Stimulated activated CD8-positive, alpha-beta memory T cell treated with anti-CD3 and anti-CD28 coated beads, Interleukin-12 subunit alpha, Interleukin-12 subunit beta, amount 100 ng/mL, for 24 hours (primary cell): ENCODE data around the gene TBC1D19.
"Not testable (repeated sequence)": the region's sequence is repeated elsewhere in the genome, so short reads cannot be mapped to it uniquely, and the experiment has no call there.

Source experiments
- DNase-seq: peaks from one replicate; pipeline ENCODE4 v3.0.0-alpha.2; 2020; ENCODE audit errors: extremely low read depth

TBC1D19 gene, protein sequence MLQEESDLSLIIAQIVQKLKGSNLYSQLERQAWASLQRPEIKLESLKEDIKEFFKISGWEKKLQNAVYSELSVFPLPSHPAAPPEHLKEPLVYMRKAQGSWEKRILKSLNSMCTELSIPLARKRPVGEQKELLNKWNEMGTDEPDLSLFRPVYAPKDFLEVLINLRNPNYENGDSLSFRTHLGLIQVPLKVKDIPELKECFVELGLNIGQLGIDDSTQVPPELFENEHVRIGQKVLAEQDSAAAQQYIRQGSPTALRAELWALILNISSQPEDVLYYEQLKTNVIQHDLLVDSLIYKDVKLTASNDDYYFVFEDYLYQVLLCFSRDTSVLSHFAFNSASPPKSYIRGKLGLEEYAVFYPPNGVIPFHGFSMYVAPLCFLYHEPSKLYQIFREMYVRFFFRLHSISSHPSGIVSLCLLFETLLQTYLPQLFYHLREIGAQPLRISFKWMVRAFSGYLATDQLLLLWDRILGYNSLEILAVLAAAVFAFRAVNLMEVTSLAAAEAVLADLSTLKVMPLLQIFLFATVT

DNA sequence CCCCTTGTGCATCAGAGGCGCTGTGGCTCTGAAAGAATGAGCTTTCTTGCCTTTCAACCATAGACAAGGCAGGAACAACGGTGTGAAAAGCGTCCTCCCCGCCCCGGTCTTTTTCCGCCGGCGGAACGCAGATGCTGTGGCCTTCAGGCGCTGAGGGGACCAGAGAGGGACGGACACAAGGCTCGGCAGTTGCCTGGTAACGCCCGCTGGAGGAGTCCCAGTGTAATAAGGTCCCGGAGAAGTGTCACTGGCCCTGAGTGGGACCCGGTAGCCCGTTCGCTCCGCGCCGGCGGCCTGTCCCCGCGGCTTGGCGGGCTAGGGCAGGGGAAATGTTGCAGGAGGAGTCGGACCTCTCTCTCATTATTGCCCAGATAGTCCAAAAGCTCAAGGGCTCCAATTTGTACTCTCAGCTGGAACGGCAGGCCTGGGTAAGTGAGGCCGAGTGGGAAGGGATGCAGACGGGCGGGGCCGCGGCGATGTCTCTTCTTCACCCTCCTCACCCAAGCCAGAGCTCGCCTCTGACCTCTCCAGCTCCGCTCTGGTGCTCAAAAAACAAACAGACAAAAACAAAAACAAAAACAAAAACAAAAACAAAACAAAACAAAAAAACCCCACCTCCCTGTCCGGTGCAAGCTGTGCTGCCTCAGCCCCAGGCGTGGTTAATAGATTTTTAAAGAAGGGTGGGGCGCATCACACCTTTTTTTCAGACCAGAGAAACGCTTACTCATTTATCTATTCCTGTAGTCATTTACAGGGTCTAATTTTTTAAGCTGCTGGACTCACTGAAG, at the start of gene TBC1D19:
Gene TBC1D19 (plus strand): TSS at position 220 of the 788 bp plus-strand sequence. CDS start 110 bp downstream, at position 330.
- DNase-seq, result peak; percentile 72

GRCh38 chr4:26542991-26543390, 40.9 kb upstream of the TBC1D19 start:
- DNase-seq, result no peak

DNA sequence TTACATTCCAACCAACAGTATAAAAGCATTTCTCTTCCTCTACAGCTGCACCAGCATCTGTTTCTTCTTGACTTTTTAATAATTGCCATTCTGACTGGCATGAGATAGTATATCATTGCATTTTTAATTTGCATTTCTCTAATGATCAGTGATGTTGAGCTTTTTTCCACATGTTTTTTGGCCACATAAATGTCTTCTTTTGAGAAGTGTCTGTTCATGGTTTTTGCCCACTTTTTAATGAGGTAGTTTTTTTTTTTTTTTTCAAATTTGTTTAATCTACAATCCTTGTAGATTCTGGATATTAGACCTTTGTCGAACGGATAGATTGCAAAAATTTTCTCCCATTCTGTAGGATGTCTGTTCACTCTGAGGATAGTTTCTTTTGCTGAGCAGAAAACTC, 39.5 kb upstream of the TBC1D19 start:
- no peak for DNase-seq

DNA sequence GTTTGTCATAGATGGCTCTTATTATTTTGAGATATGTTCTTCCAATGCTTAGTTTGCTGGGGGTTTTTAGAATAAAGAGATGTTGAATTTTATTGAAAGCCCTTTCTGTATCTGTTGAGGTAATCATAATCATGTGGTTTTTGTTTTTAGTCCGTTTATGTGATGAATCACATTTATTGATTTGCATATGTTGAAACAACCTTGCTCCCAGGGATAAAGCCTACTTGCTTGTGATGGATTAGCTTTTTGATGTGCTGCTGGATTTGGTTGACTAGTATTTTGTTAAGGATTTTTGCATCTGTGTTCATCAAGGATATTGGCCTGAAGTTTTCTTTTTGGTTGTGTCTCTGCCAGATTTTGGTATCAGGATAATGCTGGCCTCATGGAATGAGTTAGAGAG, 35.5 kb upstream of the TBC1D19 start:
- DNase-seq, result not testable (repeated sequence)

DNA sequence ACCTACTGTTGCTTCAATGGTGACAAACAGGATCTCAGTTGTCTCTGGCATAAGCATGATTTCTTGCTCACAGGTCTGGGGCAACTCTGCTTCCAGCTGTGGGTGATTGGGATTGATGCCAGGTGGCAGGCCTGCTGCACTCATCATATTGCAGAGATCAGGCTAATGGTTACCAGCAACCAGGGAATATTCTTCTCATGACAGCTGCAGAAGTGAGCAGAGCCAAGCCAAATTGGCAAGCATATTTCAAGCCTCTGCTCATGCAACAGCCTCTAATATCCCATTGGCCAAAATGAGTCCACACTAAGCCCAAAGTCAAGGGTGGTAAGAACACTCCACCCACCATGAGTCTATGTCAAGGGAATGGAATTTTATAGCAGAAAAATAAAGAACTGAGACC, 26.7 kb upstream of the TBC1D19 start:
- no peak for DNase-seq

DNA sequence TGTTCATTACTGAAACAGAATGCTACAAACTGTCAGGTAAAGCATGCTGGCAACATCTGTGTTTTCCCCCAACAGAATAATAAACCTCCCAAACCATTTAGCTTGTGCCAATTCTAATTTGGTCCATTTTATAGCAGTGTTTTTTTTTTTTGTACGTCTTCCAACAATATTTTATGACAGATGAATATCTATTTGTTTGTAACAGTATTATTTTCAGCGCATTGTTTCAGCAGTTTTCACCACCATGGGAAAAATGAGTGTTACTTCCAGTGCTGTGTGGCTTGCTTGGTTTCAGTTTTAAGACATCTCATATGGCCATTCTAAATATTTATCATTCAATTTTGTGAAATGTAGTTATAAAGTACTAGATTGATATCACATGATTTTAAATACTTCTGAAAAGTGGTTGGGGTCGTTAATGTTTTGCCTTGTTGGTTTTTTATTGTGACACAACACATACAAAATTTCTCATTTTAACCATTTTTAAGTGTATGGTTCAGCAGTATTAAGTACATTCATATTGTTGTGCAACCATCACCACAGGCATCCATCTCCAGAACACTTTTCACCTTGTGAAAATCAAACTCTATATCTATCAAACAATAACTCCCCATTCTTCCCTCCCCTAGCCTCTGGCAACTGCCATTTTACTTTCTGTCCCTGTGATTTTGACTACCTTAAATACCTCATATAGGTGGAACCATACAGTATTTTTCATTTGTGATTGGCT, 25.6 kb upstream of the TBC1D19 start:
- DNase-seq, result no peak

DNA sequence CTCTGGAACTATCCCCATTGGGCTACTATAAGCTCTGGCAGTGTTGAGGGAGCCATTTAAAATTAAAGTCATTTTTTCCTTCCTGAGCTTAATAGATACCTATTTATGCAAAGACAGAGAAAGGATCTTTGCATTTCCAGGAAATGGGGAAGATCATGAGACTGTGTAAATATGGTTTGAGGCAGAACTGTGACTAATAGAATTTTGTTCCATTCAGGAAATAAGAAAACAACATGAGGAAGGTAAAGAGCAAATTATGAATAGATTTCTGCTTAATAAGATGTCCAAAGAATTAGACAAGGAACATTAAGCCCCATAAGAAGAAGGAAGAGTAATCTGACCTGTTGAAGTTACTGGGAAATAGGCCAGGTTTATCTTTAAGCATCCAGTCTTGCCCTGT, 17.8 kb upstream of the TBC1D19 start:
- no peak for DNase-seq

GRCh38 chr4:26568446-26568994, 15.4 kb upstream of the TBC1D19 start:
- no peak for DNase-seq

DNA sequence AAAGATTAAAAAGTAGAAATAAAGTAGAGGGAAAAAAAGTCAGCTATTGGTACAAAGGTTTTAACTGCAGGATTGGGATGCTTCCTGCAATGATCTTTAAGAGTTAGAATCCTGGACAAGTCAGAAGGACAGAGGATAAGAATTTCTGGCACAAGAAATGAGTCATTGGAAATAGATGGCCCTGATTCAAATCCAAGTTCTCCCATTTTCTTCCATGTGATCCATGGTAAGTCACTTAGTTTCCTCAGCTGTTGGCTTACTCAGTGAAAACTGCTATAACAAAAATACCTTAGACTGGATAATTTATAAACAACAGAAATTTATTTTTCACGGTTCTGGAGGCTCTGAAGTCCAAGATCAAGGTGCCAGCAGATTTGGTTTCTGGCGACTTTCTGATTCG, 13.3 kb upstream of the TBC1D19 start:
- DNase-seq, result no peak

GRCh38 chr4:26573389-26573794, 10.5 kb upstream of the TBC1D19 start:
- DNase-seq, result no peak

- no peak for DNase-seq
Measured at GRCh38 chr4:26574563-26574962, 9.3 kb upstream of the TBC1D19 start.

GRCh38 chr4:26576231-26576739, 7.6 kb upstream of the TBC1D19 start:
- DNase-seq, result no peak

DNA sequence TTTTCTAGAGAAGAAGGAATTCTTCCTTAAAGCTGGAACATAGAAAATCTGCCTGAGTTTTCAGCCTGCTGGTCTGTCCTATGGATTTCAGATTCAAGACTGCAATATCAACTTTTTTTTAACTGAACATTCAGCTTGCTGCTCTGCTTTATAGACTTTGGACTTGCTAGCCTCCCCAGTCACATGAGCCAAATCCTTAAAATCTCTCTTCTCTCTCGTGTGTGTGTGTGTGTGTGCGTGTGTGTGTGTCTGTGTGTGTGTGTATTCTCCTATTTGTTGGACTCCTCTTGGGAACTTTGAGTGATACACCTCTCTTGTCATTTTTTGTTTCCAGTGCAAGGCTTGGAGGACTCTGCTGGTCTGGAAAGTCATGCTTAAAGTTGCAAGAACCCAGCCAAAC, 6.8 kb upstream of the TBC1D19 start:
- no peak for DNase-seq

DNA sequence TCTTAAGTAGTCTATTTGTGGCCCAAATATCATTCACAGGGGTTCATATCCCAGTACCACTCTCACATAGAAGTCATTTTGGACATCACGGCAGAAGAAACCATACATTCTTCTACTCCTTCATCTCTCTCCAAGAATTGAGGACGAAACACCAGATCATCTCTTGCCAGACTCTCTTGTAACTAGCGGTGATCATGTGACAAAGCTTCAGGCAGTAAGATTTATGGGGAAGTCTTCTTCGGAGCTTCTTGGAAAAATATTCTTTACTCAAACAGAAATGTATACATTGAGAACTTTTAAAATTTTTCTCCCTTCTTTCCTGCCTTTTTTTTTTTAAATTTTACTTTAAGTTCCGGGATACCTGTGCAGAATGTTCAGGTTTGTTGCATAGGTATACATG, 4.7 kb upstream of the TBC1D19 start:
- DNase-seq, result no peak

- DNase-seq, result not testable (repeated sequence)
Measured at GRCh38 chr4:26581341-26581740, 2.5 kb upstream of the TBC1D19 start.

DNA sequence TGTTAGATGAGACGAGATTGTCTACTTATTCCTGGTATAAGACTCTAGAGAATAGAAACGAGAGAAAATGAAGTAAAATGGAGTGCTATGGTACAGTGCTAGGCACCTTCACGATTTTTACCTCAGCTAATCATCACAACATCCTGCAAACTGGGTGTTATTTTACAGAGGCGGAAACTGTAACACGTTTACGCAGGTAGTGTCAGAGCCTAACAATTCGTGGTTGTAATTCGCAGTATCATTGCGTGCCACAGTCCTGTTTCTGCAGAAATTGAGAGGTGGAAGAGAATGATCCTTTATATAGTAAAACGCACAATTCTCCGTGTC, 383 bp upstream of the TBC1D19 start:
- DNase-seq, result no peak

GRCh38 chr4:26584725-26585124, 841 bp downstream of the TBC1D19 start:
- DNase-seq, result no peak

GRCh38 chr4:26589705-26590104, 5.8 kb downstream of the TBC1D19 start:
- no peak for DNase-seq

- DNase-seq, result no peak
Measured at GRCh38 chr4:26590639-26591038, 6.8 kb downstream of the TBC1D19 start.

GRCh38 chr4:26593557-26593956, 9.7 kb downstream of the TBC1D19 start:
- DNase-seq, result not testable (repeated sequence)

GRCh38 chr4:26594371-26594770, 10.5 kb downstream of the TBC1D19 start:
- no peak for DNase-seq

- DNase-seq, result no peak
Measured at GRCh38 chr4:26594778-26595177, 10.9 kb downstream of the TBC1D19 start.
